K562 (cell line): ENCODE data around the gene SEMA6B. TPM values are rescaled to one million over a fixed set of nuclear protein-coding genes. Genes with fewer than 3 reads are reported as not detected.
A peak's percentile ranks its signal among the peaks of the same experiment; 100 is the strongest.

ENCODE experiments used
- CBX3 ChIP-seq, 2 experiments: IDR thresholded peaks; 1 replicate in 1 of 2; 2 replicates in 1 of 2; pipeline ENCODE4 v1.6.1; 2012; ENCODE audit warnings: inconsistent platforms in 2 of 2, low read length in 2 of 2, borderline replicate concordance in 1 of 2, control low read depth in 1 of 2
- CREB3 ChIP-seq: fragments of 450-650 bp; conservative IDR thresholded peaks from 2 replicates; pipeline ENCODE4 v1.6.1; 2016; ENCODE audit warnings: missing genetic modification characterization, low read depth, mild to moderate bottlenecking, missing compliant biosample characterization, moderate library complexity
- CTBP1 ChIP-seq: fragments of 450-650 bp; IDR thresholded peaks from 2 replicates; pipeline ENCODE4 v1.6.1; 2016; ENCODE audit warnings: borderline replicate concordance
- ELF1 ChIP-seq: fragments of 200-800 bp; sonication (Bioruptor generic); IDR thresholded peaks from 2 replicates; pipeline ENCODE4 v1.6.1; 2016; ENCODE audit warnings: missing genetic modification characterization, missing compliant biosample characterization
- EZH2 ChIP-seq: IDR thresholded peaks from 2 replicates; pipeline ENCODE4 v1.6.1; 2012; ENCODE audit warnings: low read depth, mild to moderate bottlenecking, inconsistent platforms, low read length, borderline replicate concordance
- FOXP1 ChIP-seq: sonication (generic); formaldehyde crosslinking; IDR thresholded peaks from 2 replicates; pipeline ENCODE4 v1.8.0; 2022; ENCODE audit warnings: mild to moderate bottlenecking, missing genetic modification reagents
- HDAC1 ChIP-seq, 2 experiments: fragments of 450-650 bp; IDR thresholded peaks; 2 replicates each; pipeline ENCODE4 v1.6.1; 2016 to 2017; ENCODE audit warnings: inconsistent platforms in 1 of 2, mild to moderate bottlenecking in 1 of 2, moderate library complexity in 1 of 2
- HDGF ChIP-seq: fragments of 450-650 bp; IDR thresholded peaks from 2 replicates; pipeline ENCODE4 v1.6.1; 2016
- L3MBTL2 ChIP-seq: fragments of 450-650 bp; IDR thresholded peaks from 2 replicates; pipeline ENCODE4 v1.6.1; 2016; ENCODE audit warnings: mild to moderate bottlenecking, moderate library complexity
- PRMT5 ChIP-seq: sonication (generic); formaldehyde crosslinking; IDR thresholded peaks from 2 replicates; pipeline ENCODE4 v1.5.0; 2020; ENCODE audit warnings: missing genetic modification reagents
- RBM22 ChIP-seq: fragments of 200-400 bp; formaldehyde crosslinking; IDR thresholded peaks from 2 replicates; pipeline ENCODE4 v1.6.1; 2018; ENCODE audit warnings: low read length, low read depth; ENCODE audit not compliant: poor library complexity, severe bottlenecking
- SMARCE1 ChIP-seq: fragments of 450-650 bp; IDR thresholded peaks from 2 replicates; pipeline ENCODE4 v1.7.1; 2016; ENCODE audit warnings: mild to moderate bottlenecking
- ZBTB7A ChIP-seq: IDR thresholded peaks from 2 replicates; pipeline ENCODE4 v1.6.1; 2011; ENCODE audit warnings: low read depth, mild to moderate bottlenecking, low read length, moderate library complexity, borderline replicate concordance; ENCODE audit not compliant: control insufficient read depth
- polyA plus RNA-seq, 8 experiments: library from polyadenylated mRNA; depleted of rRNA in 4 of 8; stranded (reverse) in 5 of 8; unstranded in 3 of 8; fragments of >200 nt; fragmentation: Nextera tagmentation in 2 of 8; fragmentation: Illumina TruSeq in 1 of 8; extraction: Ambion mirVana in 2 of 8; extraction: Trizol in 1 of 8; gene quantifications; 2 replicates each; pipeline versions ENCODE4 v1.2.1 to v1.2.3, GENCODE V29; 2011 to 2014; ENCODE audit warnings: inconsistent platforms in 1 of 8, missing spikeins in 1 of 8
- total RNA-seq, 7 experiments: library from RNA; depleted of rRNA in 6 of 7; stranded (reverse); fragments of >200 nt in 6 of 7; fragmentation: Illumina TruSeq in 2 of 7; extraction: Trizol in 2 of 7; gene quantifications; 2 replicates each; pipeline versions ENCODE4 v1.2.1 to v1.2.3, GENCODE V29; 2011 to 2021; ENCODE audit warnings: low replicate concordance in 1 of 7
- TF ChIP-seq, protein P1 (sequence below), 2 experiments: IDR thresholded peaks; 2 replicates each; pipeline ENCODE4 v1.6.1; 2011; ENCODE audit warnings: borderline replicate concordance in 1 of 2, control low read depth in 1 of 2, low read depth in 1 of 2, low read length in 1 of 2, mild to moderate bottlenecking in 1 of 2, mixed read lengths in 1 of 2, moderate library complexity in 1 of 2; ENCODE audit not compliant: insufficient read depth in 1 of 2, insufficient read length in 1 of 2, poor library complexity in 1 of 2, severe bottlenecking in 1 of 2; ENCODE audit errors: extremely low read depth in 1 of 2
- TF ChIP-seq, protein P2 (sequence below), 2 experiments: fragments of 450-650 bp; IDR thresholded peaks; 2 replicates each; pipeline ENCODE4 v1.6.1; 2016; ENCODE audit warnings: mild to moderate bottlenecking in 2 of 2, borderline replicate concordance in 1 of 2, low read depth in 1 of 2, moderate library complexity in 1 of 2

The SEMA6B gene
- total and polyA plus RNA-seq, 9 of the 15 experiments (the other 6 are each of a cell fraction or from before 2014, with no cell fraction given): 0.65 to 4.6 (median 2.5) TPM; not detected in 2

GRCh38 chr19:4557144-4557970 lies 2.1 kb downstream of the SEMA6B start (continued):
- TF ChIP-seq FOXP1 (0 out of 2 replicates have a peak, but pooled peaks have one; percentile 55), CTBP1 (peak; percentile 60), CREB3 (tag) (no peak), SMARCE1 (peak; percentile 21; the same call in 1 of the 2 replicates), EZH2 (no peak), L3MBTL2 (peak; percentile 61; the same call in 1 of the 2 replicates), CBX3 (IDR thresholded peaks at IDR 0.05; ENCODE audit: borderline replicate concordance in 1 of 2, low read length in 2 of 2) (peak in 1 of 2 experiments; percentile 62; a peak in 1 of 3 replicates), PRMT5 (CRISPR knock-in tag) (no peak), HDAC1 (IDR thresholded peaks at IDR 0.05) (peak; percentile 57 to 74; a peak in 2 of 4 replicates), ZBTB7A (peak; percentile 76), HDGF (0 out of 2 replicates have a peak, but pooled peaks have one; percentile 23), ELF1 (tag) (peak; percentile 51), RBM22 (no peak)
- TF ChIP-seq, protein P1, sequence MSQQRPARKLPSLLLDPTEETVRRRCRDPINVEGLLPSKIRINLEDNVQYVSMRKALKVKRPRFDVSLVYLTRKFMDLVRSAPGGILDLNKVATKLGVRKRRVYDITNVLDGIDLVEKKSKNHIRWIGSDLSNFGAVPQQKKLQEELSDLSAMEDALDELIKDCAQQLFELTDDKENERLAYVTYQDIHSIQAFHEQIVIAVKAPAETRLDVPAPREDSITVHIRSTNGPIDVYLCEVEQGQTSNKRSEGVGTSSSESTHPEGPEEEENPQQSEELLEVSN (IDR thresholded peaks at IDR 0.05; ENCODE audit: borderline replicate concordance in 1 of 2, extremely low read depth in 1 of 2, insufficient read depth in 1 of 2, insufficient read length in 1 of 2, low read depth in 1 of 2, low read length in 1 of 2, poor library complexity in 1 of 2, severe bottlenecking in 1 of 2): peak in 1 of 2 experiments; percentile 40
- TF ChIP-seq, protein P2, sequence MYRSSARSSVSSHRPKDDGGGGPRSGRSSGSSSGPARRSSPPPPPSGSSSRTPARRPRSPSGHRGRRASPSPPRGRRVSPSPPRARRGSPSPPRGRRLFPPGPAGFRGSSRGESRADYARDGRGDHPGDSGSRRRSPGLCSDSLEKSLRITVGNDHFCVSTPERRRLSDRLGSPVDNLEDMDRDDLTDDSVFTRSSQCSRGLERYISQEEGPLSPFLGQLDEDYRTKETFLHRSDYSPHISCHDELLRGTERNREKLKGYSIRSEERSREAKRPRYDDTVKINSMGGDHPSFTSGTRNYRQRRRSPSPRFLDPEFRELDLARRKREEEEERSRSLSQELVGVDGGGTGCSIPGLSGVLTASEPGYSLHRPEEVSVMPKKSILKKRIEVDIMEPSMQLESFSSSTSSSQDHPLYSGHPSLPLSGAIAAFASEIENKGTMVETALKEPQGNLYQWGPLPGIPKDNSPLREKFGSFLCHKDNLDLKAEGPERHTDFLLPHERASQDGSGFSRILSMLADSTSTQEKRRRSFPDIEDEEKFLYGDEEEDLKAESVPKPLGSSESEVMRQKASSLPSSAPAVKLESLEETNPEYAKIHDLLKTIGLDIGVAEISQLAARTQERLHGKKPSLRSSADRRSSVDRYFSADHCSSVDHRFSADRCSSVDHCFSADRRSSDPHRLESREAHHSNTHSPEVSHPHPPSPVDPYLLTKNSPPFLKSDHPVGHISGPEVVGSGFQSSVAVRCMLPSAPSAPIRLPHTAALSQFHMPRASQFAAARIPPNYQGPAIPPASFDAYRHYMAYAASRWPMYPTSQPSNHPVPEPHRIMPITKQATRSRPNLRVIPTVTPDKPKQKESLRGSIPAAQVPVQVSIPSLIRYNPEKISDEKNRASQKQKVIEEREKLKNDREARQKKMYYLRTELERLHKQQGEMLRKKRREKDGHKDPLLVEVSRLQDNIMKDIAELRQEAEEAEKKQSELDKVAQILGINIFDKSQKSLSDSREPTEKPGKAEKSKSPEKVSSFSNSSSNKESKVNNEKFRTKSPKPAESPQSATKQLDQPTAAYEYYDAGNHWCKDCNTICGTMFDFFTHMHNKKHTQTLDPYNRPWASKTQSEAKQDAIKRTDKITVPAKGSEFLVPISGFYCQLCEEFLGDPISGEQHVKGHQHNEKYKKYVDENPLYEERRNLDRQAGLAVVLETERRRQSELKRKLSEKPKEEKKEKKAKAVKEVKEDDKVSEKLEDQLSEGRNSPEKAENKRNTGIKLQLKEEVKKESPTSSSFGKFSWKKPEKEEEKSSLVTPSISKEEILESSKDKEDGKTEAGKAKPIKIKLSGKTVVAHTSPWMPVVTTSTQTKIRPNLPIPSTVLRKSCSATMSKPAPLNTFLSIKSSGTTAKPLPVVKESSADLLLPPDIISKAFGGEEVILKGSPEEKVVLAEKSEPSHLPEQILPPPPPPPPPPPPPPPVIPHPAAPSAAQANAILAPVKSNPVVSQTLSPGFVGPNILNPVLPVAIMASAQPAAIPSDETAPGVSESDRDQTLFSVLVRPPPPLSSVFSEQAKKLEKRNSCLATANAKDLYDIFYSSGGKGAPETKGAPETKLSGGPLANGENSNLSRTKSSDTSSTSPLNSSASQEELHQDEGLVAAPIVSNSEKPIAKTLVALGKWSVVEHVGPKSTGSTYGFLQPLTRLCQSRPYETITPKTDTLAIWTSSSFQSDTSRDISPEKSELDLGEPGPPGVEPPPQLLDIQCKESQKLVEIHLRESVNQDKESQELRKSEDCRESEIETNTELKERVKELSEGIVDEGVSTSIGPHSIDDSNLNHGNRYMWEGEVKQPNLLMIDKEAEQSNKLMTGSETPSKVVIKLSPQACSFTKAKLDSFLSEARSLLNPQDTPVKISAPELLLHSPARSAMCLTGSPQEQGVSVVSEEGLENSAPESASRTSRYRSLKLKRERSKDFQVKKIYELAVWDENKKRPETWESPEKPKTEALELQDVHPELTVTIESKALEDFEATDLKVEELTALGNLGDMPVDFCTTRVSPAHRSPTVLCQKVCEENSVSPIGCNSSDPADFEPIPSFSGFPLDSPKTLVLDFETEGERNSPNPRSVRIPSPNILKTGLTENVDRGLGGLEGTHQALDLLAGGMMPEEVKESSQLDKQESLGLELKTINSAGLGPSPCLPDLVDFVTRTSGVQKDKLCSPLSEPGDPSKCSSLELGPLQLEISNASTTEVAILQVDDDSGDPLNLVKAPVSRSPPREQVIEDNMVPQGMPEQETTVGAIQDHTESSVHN (IDR thresholded peaks at IDR 0.05; ENCODE audit: borderline replicate concordance in 1 of 2, low read depth in 1 of 2): 0 out of 4 replicates have a peak, but pooled peaks of 1 of the 2 experiments have one; percentile 24
